ENCODE data around the gene LGALS3.
"Not testable (repeated sequence)": the region's sequence is repeated elsewhere in the genome, so short reads cannot be mapped to it uniquely, and the experiment has no call there.

Gene LGALS3

GRCh38 chr14:55129086-55129427 lies at the start of gene LGALS3:
LGALS3 (plus strand) TSS chr14:55129252; CDS start chr14:55137374, 8,122 bp downstream.
- DNase-seq (ENCODE audit: low read depth in 2 of 2) = no peak

DNA sequence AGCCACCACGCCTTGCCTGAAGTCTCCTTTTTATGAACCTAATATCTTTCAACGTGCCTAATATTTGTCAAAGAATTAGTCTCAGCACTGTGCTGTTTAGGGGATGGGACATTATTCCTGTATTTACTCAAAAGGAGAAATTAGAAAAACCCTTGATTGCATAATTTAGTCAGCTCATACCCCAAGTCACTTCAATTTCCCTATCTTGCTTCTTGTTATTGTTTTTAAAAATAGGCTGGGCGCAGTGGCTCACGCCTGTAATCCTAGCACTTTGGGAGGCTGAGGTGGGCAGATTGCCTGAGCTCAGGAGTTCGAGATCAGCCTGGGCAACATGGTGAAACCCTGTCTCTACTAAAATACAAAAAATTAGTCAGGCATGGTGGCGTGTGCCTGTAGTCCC lies 49.1 kb upstream of the LGALS3 start:
- DNase-seq (ENCODE audit: low read depth in 2 of 2) = not testable (repeated sequence)

DNA sequence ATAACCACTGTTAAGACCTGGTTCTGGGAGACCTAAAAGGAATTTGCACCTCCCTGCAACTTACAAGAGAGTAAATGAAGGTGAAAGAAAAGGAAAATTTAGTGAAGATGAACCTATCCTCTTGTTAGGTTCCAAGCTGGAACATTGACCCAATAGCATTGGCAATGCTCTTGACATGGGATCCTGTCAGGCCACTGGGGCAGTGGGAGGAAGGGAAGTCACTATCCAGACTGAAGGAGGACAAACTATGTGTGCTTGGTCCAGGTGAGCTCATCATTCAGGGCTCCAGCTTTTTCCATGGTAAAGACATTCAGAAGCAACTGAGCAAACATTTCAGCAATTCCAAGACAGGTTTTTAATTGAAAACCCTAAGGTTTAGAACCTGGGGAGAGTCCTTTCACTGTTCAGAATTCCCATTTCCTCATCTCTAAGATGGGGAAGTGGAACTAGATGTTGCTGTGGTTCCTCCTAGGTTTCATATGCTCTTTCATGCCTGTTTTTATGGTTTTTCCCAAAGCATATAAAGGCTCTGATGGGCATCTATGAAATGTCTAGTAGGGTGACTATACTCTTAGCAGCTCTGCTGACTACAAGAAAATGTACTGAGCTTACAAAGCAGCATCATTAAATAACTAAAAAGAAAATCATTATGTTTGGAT lies 44.5 kb upstream of the LGALS3 start:
- no peak for DNase-seq (ENCODE audit: low read depth in 2 of 2)

- DNase-seq (ENCODE audit: low read depth in 2 of 2) = no peak
Measured at GRCh38 chr14:55085060-55085660, 43.9 kb upstream of the LGALS3 start.

DNA sequence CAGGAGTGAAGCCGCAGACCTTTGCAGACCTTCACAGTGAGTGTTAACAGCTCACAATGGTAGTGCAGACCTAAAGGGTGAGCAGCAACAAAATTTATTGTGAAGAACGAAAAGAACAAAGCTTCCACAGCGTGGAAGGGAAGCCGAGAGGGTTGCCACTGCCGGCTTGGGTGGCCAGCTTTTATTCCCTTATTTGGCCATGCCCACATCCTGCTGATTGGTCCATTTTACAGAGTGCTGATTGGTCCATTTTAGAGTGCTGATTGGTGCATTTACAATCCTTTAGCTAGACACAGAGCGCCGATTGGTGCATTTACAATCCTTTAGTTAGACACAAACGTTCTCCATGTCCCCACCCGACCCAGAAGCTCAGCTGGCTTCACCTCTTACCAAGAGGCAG lies 42.1 kb upstream of the LGALS3 start:
- DNase-seq (ENCODE audit: low read depth in 2 of 2) = no peak

DNA sequence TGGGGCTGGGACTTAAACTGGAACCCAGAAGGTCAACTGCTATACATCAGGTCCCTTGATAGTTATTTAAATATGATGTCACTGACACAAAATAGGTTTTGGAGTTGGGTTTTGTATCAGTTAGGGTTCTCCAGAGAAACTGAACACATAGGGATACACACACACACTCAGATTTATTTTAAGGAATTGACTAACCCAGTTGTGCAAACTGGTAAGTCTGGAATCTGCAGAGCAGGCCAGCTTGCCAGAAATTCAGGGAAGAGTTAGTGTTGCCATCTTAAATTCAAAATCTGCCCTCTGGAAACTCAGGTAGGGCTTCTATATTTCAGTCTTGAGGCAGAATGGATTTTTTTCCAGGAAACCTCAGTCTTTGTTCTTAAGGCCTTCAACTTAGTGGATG lies 40.7 kb upstream of the LGALS3 start:
- no peak for DNase-seq (ENCODE audit: low read depth in 2 of 2)

- no peak for DNase-seq (ENCODE audit: low read depth in 2 of 2)
Measured at GRCh38 chr14:55092341-55092740, 36.7 kb upstream of the LGALS3 start.

DNA sequence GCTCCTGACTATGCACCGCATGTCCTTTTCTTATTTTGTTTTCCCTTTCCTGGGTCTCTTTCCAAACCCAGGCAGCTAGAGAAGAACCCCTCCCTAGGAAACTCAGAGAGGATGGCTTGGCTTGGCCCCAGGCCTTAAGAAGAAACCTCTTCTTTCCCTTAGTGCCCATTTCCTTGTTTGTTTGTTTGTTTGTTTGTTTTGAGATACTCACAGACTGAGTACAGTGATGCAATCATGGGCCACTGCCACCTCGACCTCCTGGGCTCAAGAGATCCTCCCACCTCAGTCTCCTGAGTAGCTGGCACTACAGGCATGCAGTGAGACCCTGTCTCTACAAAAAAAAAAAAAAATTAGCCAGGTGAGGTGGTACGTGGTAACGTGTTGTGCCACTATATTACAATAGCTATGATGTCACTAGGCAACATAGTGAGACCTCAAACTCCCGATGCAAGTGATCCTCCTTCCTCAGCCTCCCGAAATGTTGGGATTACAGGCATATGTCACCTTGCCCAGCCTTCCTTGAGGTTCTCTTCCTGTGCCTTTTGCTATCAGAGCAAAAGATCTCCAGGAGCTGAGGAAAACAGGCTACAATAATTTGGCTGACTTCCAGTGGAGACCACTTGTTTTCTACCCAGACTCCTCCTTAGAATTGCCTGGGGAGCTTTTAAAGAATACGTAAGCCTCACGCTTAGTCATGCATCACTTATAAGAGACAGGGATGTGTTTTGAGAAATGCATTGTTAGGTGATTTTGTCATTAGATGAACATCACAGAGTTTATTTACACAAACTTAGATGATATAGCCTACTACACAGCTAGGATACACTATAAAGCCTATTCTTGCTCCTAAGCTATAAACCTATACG lies 34.5 kb upstream of the LGALS3 start:
- no peak for DNase-seq (ENCODE audit: low read depth in 2 of 2)

DNA sequence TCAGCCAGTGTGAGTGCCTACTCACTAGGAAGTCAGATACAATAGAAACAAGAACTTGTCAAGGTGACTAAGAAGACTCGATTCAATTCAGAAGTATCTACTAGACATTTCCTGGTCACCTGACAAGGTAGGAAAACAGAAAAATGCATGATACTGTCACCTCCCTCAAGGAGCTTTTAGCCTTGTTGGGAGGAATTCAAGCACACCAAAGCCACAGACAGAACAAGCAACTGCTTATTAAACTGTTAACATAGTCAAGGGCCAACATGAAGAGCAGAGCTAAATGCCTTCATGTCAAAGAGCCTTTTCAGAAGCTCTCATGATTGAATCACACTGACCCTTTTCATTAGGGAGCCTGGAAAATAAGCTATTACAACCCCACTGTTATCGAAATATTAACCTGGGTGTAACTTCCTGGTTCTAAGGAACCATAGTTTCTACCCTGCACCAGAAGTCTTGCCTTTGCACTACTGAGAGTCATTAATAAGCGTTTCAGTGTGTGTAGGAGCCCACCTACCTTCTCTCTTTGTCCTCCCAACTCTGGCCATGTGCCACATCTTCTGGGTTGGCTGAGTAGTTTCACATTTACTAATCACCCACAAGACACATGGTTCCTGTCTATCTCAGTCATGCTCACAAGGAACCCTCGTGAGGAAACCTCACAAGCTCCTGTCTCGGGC lies 31.0 kb upstream of the LGALS3 start:
- DNase-seq (ENCODE audit: low read depth in 2 of 2) = peak; percentile 40 to 51

GRCh38 chr14:55098561-55098898 lies 30.5 kb upstream of the LGALS3 start:
- DNase-seq (ENCODE audit: low read depth in 2 of 2) = no peak

GRCh38 chr14:55099756-55100155 lies 29.3 kb upstream of the LGALS3 start:
- no peak for DNase-seq (ENCODE audit: low read depth in 2 of 2)

GRCh38 chr14:55101698-55102097 lies 27.4 kb upstream of the LGALS3 start:
- no peak for DNase-seq (ENCODE audit: low read depth in 2 of 2)

GRCh38 chr14:55102141-55102621 lies 26.9 kb upstream of the LGALS3 start:
- no peak for DNase-seq (ENCODE audit: low read depth in 2 of 2)

DNA sequence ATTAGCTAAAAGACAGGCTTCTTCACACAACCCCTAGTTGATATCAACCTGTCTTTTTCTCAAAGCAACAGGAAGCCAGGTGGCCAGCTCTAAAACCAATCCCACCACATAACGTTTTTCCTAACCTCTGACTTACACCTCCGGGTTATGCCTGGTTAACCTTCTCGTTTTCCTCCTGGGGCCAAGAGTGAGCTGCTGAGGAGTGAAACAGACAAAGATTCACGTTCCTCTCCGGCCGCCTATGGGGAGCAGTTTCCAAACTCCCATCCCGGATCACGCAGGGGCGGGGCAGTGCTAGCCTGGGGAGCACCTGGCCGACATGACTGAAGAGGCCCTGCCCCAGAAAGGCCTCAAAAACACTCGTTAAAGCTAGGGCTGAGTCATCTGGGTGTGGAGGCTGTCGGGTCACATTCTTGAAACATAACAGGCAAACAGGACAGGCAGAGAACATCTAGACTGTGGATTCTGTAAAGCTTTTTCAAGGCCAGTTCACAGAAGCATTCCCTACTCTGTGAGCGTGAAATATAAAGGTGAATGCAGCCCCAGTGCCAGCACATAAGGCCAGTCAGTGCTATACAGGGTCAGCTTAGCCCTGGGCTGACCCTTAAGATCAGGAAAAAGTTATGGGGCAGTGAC lies 25.9 kb upstream of the LGALS3 start:
- peak in 1 of 2 donors; percentile 47 for DNase-seq (ENCODE audit: low read depth in 2 of 2)

DNA sequence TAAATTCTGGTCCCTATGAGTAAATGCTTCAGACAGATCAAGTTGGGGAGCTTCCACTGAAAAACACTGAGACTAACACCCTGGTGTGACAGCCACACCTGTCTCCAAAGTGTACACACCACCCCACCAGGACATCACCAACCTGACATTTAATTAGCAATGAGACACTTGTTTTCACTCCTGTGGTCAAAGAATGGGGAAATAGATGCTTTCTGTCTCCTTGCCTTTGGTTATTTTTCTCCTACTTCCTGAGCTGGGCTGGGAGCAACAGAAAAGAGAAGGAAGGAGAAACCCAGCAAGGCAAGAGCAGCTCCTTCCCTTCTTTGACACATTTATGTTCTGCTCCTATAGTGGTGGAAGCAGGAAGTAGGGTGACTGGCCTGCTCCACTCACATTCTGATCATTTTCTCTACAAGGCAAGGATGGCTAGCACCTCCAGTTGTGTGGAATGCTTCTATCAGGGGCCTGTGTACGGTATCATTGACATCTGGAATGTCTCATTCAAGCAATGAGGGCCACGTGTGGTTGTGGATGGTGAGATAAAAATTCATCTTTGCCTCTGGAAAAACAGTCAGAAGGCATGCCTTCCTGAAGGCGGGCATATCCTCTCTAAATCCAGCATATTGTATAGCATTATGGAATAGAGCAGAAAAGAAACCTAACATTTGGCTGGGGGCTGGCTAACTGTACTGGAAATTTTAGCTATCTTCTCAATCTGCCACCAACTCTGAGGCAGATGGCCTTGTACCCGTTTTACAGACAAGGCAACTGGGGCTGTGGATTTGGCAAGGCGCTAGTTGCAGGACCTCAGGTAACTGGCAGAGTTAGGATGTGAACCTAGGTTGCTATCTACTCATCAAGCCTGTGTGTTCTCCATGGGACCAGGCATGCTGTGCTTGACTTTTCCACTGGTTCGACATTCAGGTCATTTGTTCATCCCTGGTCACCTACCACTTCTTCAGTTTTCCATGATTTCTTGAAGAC lies 24.8 kb upstream of the LGALS3 start:
- DNase-seq (ENCODE audit: low read depth in 2 of 2) = no peak

DNA sequence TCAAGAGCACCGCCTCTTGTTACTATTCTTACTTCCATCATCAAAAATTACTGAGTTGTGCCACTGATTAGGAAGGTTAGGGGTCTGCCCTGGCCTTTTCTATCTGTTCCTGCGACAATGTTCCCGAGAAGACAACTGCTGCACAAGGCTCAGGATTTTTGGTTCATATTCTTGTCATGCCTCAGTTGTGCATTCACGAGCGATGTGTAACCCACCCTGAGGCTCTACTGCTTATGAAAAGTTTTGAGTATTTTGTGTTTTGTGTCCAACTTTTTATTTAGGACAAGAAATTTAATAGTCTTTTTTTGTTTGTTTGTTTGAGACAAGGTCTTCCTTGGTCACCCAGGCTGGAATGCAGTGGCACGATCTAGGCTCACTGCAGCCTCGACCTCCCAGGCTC lies 23.1 kb upstream of the LGALS3 start:
- DNase-seq (ENCODE audit: low read depth in 2 of 2) = no peak

DNA sequence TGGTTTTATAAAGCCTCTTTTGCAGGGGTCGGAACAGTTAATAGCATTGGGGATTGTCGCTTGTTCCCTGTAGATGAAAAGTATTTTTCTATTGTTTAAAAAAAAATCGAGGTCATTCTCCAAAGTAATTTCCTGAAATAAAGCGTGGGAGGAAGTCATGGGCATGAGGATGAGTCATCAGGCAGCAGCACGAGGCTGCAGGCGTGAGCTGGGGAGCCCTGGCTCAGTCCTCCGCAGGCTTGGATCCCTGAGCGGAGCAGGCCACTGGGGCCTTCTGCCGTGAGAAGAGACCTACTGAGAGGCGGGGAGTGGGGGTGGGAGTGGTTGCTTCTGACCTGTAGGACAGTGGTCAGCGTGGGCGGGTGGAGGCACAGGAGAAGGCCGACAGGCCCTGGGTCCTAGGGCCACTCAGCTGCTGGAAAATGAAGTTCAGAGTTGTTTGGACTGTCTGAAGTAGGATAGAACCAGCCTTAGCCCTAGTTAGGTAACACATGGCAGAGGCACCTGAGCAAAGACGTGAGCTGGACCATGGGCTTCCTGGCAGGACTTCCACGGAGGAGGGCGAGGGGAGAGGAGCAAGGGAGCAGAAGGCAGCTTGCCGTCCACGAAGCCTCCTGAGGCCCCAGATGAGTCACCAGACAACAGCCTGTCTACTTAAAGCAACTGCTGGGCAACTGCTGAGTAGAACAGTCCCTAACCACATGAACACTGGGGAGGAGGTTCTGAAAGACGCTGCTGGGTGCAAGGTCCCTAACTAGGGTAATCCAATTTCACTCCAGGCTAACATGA lies 21.1 kb upstream of the LGALS3 start:
- DNase-seq (ENCODE audit: low read depth in 2 of 2) = no peak

GRCh38 chr14:55109836-55110235 lies 19.2 kb upstream of the LGALS3 start:
- DNase-seq (ENCODE audit: low read depth in 2 of 2) = no peak

DNA sequence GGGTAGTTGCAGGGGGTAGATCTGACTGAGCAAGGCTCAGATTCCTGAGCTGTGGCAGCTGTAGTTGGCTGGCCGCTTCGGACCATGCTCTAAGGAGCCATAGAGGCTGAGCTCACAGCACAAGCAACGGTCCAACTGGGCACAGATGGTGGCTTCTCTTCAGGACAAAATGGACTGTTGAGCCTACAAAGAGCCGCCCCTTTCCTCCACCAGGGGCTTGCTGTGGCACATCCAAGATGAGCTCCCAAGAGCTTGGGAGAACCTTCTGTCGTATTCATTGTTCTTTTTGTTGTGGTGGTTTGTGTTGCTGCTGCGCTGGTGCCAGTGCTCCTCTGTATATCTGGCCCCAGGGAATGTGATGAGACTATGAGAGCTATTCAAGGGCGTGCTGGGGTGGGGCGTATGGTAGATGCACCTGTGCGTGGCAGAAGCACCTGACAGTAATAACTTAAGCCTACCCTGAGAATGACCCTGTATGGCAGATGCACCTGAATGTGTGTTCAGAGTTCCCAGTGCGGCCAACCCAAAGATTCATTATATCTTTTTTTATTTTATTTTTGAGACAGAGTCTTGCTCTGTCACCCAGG lies 17.8 kb upstream of the LGALS3 start:
- DNase-seq (ENCODE audit: low read depth in 2 of 2) = no peak
